WI38 (cell line): ENCODE measurements around the gene USH1C.

Experiments used
- H3K4me3 ChIP-seq: 2 replicates; pipeline ENCODE4 v1.5.1; 2011; ENCODE audit warnings: low read depth, mild to moderate bottlenecking, control low read depth, low read length
- CTCF ChIP-seq: IDR thresholded peaks from 2 replicates; pipeline ENCODE4 v1.5.1; 2012; ENCODE audit warnings: low read depth, mild to moderate bottlenecking, control low read depth, low read length

The USH1C gene

GRCh38 chr11:17581732-17582053, 37.5 kb upstream of the USH1C start:
- H3K4me3 ChIP-seq: no peak overlapping the region
- no peak for TF ChIP-seq CTCF

GRCh38 chr11:17581036-17581731, 37.0 kb upstream of the USH1C start:
- no peak overlapping the region for H3K4me3 ChIP-seq

GRCh38 chr11:17580271-17580670, 36.1 kb upstream of the USH1C start:
- no peak for TF ChIP-seq CTCF
- H3K4me3 ChIP-seq: no peak overlapping the region

More at GRCh38 chr11:17581036-17581731, 37.0 kb upstream of the USH1C start:
- no peak for TF ChIP-seq CTCF

GRCh38 chr11:17579451-17579850, 35.2 kb upstream of the USH1C start:
- H3K4me3 ChIP-seq: no peak overlapping the region
- no peak for TF ChIP-seq CTCF

- no peak overlapping the region for H3K4me3 ChIP-seq
- TF ChIP-seq CTCF: no peak
These were observed 34.7 kb upstream of the USH1C start for GRCh38 chr11:17578958-17579357.

GRCh38 chr11:17578296-17578695, 34.1 kb upstream of the USH1C start:
- no peak for TF ChIP-seq CTCF
- H3K4me3 ChIP-seq: no peak overlapping the region

GRCh38 chr11:17575431-17576425, 31.5 kb upstream of the USH1C start:
- TF ChIP-seq CTCF: no peak

More at GRCh38 chr11:17575431-17576425, 31.5 kb upstream of the USH1C start:
- H3K4me3 ChIP-seq: no peak overlapping the region
